A549 (cell line): ENCODE results near the gene SARS2. TPM values are rescaled to one million over a fixed set of nuclear protein-coding genes. Genes with fewer than 3 reads are reported as not detected.

ENCODE experiments used
- ATAC-seq, 2 experiments: fragments of 200-7000 bp in 1 of 2; fragments of >200 bp in 1 of 2; cut with Nextera tagmentation in 1 of 2; cut with Tn5 transposase in 1 of 2; 3 replicates each; pipeline versions ENCODE4 v1.8.0 to v1.9.1; 2018 to 2020; ENCODE audit warnings: mild to moderate bottlenecking in 1 of 2, moderate library complexity in 1 of 2
- CTCF ChIA-PET: fragments of 300-600 bp; sonication (Branson Sonifier 250); formaldehyde crosslinking; extraction: SDS; loops from one replicate; lab custom pipeline; 2021; ENCODE audit warnings: antibody characterized with exemption, inconsistent platforms; lab: Yijun Ruan, JAX
- POLR2A ChIA-PET: fragments of 350-600 bp; formaldehyde crosslinking; extraction: SDS; loops from one replicate; lab custom pipeline; 2021; ENCODE audit warnings: antibody characterized with exemption, inconsistent platforms; lab: Yijun Ruan, JAX
- DNase-seq, 2 experiments: peaks; one replicate each; pipeline versions ENCODE4 v3.0.0 to v3.0.0-alpha.2; 2011 to 2016; ENCODE audit warnings: low read depth in 1 of 2, low spot score in 1 of 2
- FAIRE-seq: peaks from 2 replicates; lab custom pipeline; 2011; peaks lifted over from hg19 to GRCh38; lab: Jason Lieb, UNC
- H3K27ac ChIP-seq, 2 experiments: fragments of >200 bp; sonication (Bioruptor Twin); formaldehyde crosslinking; 3 replicates each; pipeline ENCODE4 v1.5.1; 2016 to 2017
- H3K4me1 ChIP-seq: fragments of >200 bp; sonication (Bioruptor Twin); formaldehyde crosslinking; 3 replicates; pipeline ENCODE4 v1.6.1; 2016
- H3K4me2 ChIP-seq: fragments of >200 bp; sonication (Bioruptor Twin); formaldehyde crosslinking; 3 replicates; pipeline ENCODE4 v1.6.1; 2016
- H3K4me3 ChIP-seq: fragments of >200 bp; sonication (Bioruptor Twin); formaldehyde crosslinking; 3 replicates; pipeline ENCODE4 v1.5.1; 2016
- H3K9me3 ChIP-seq: fragments of >200 bp; sonication (Bioruptor Twin); formaldehyde crosslinking; 3 replicates; pipeline ENCODE4 v1.6.1; 2016
- ATOH8 ChIP-seq: fragments of 250-450 bp; sonication (Bioruptor Pico); IDR thresholded peaks from 2 replicates; pipeline ENCODE4 v1.5.0; 2020; ENCODE audit warnings: low read depth, mild to moderate bottlenecking, moderate library complexity
- BCL3 ChIP-seq: fragments of >200 bp; sonication (Bioruptor Twin); formaldehyde crosslinking; IDR thresholded peaks from 3 replicates; pipeline ENCODE4 v1.6.1; 2016
- BHLHE40 ChIP-seq: IDR thresholded peaks from 2 replicates; pipeline ENCODE4 v1.6.1; 2012; ENCODE audit warnings: low read depth, low read length, inconsistent platforms
- CTCF ChIP-seq: fragments of >200 bp; sonication (Bioruptor Twin); formaldehyde crosslinking; IDR thresholded peaks from 3 replicates; pipeline ENCODE4 v1.5.1; 2016
- E2F6 ChIP-seq: IDR thresholded peaks from 2 replicates; pipeline ENCODE4 v1.6.1; 2012; ENCODE audit warnings: low read depth, borderline replicate concordance
- FOSB ChIP-seq: fragments of 250-450 bp; sonication (Bioruptor Pico); IDR thresholded peaks from 2 replicates; pipeline ENCODE4 v1.5.0; 2020; ENCODE audit warnings: mild to moderate bottlenecking, moderate library complexity
- HDAC2 ChIP-seq: fragments of 200-600 bp; sonication (generic); IDR thresholded peaks from 2 replicates; pipeline ENCODE4 v1.6.1; 2016
- HEYL ChIP-seq: fragments of 250-450 bp; sonication (Bioruptor Pico); IDR thresholded peaks from 2 replicates; pipeline ENCODE4 v1.8.0; 2021; ENCODE audit warnings: mild to moderate bottlenecking, moderate library complexity
- HOXB13 ChIP-seq: fragments of 250-450 bp; sonication (Bioruptor Pico); IDR thresholded peaks from 2 replicates; pipeline ENCODE4 v1.5.0; 2020; ENCODE audit warnings: low read depth, mild to moderate bottlenecking, moderate library complexity
- HOXB5 ChIP-seq: fragments of 250-450 bp; sonication (Bioruptor Pico); IDR thresholded peaks from 2 replicates; pipeline ENCODE4 v1.5.0; 2020; ENCODE audit warnings: mild to moderate bottlenecking, moderate library complexity
- JUN ChIP-seq, 2 experiments: fragments of >200 bp; sonication (Bioruptor Twin); formaldehyde crosslinking; IDR thresholded peaks; 2 replicates in 1 of 2; 3 replicates in 1 of 2; pipeline ENCODE4 v1.6.1; 2016 to 2017
- JUNB ChIP-seq: fragments of >200 bp; sonication (Bioruptor Twin); formaldehyde crosslinking; IDR thresholded peaks from 2 replicates; pipeline ENCODE4 v1.6.1; 2016
- MAX ChIP-seq: IDR thresholded peaks from 2 replicates; pipeline ENCODE4 v1.6.1; 2012
- MYC ChIP-seq: IDR thresholded peaks from 2 replicates; pipeline ENCODE4 v1.6.1; 2012; ENCODE audit warnings: mild to moderate bottlenecking, inconsistent platforms, low read length, improper control_type of control experiment, borderline replicate concordance
- POLR2AphosphoS2 ChIP-seq: conservative IDR thresholded peaks from 2 replicates; pipeline ENCODE4 v1.6.1; 2012; ENCODE audit warnings: low read length, improper control_type of control experiment, inconsistent platforms
- RAD21 ChIP-seq, 2 experiments: fragments of >200 bp in 1 of 2; sonication (Bioruptor Twin) in 1 of 2; formaldehyde crosslinking in 1 of 2; IDR thresholded peaks in 1 of 2; conservative IDR thresholded peaks in 1 of 2; 2 replicates in 1 of 2; 3 replicates in 1 of 2; pipeline ENCODE4 v1.6.1; 2012 to 2018; ENCODE audit warnings: inconsistent platforms in 1 of 2
- RNF2 ChIP-seq: fragments of 200-600 bp; sonication (generic); IDR thresholded peaks from 2 replicates; pipeline ENCODE4 v1.6.1; 2016; ENCODE audit warnings: low read depth, mild to moderate bottlenecking, antibody characterized with exemption, moderate library complexity, borderline replicate concordance
- SMC3 ChIP-seq: fragments of >200 bp; sonication (Bioruptor Twin); formaldehyde crosslinking; IDR thresholded peaks from 3 replicates; pipeline ENCODE4 v1.6.1; 2018; ENCODE audit warnings: inconsistent platforms
- SREBF2 ChIP-seq: fragments of 450-650 bp; IDR thresholded peaks from 2 replicates; pipeline ENCODE4 v1.6.1; 2014; ENCODE audit warnings: mild to moderate bottlenecking, moderate library complexity
- TFCP2L1 ChIP-seq: fragments of 250-450 bp; sonication (Bioruptor Pico); IDR thresholded peaks from 2 replicates; pipeline ENCODE4 v1.5.0; 2021; ENCODE audit warnings: mild to moderate bottlenecking
- WGBS: methylation state at CpG from one replicate; pipeline ENCODE4 v1.1.6; 2017; ENCODE audit errors: missing lambda C conversion rate; 5-methylcytosine and 5-hydroxymethylcytosine counted together
- polyA plus RNA-seq, 4 experiments: library from polyadenylated mRNA; depleted of rRNA in 3 of 4; stranded (reverse); fragments of >200 nt; fragmentation: RNase III in 1 of 4; extraction: RNeasy Plus Mini Kit Qiagen cat#74134 plus additional on column Dnase treatment in 1 of 4; gene quantifications; 2 replicates in 3 of 4; 3 replicates in 1 of 4; pipeline ENCODE4 v1.2.3, GENCODE V29; 2011 to 2017

The SARS2 gene
- polyA plus RNA-seq, 2 of the 4 experiments (the other 2 are of a cell fraction): 46.1 to 93.4 TPM

GRCh38 chr19:38869836-38870607, 60.5 kb downstream of the SARS2 start:
- ChIA-PET POLR2A (interaction anchor here (1.0 to 1.5 kb wide), 3 partner anchors 17 to 19 kb away, joined by 5 to 6 read pairs (median 5); no protein-coding TSS in a partner anchor), CTCF (interaction anchor here (0.6 to 31.8 kb wide), 41 partner anchors 2 to 467 kb away, joined by 3 to 652 read pairs (median 4); partner anchors contain the start of genes CCER2, ECH1, EIF3K and FAM98C)
- 48% methylated on average over 46 of the region's 62 CpGs for WGBS
- peak overlapping the region; percentile 56 to 80 for H3K27ac ChIP-seq
- H3K4me3 ChIP-seq: peak overlapping the region; percentile 31
- H3K4me2 ChIP-seq: peak overlapping the region; percentile 74
- FAIRE-seq: peak; percentile 72
- H3K9me3 ChIP-seq: no peaks in the 10 kb centered on the region
- peak; percentile 90 to 94 for ATAC-seq
- peaks cover 18% of the 10 kb centered on the region for H3K4me1 ChIP-seq
- peak; percentile 97 for TF ChIP-seq SMC3
- no peak for TF ChIP-seq FOSB (CRISPR knock-in tag)
- TF ChIP-seq MYC: peak; percentile 93
- TF ChIP-seq JUNB: no peak
- TF ChIP-seq JUN (IDR thresholded peaks at IDR 0.05): peak in 1 of 2 experiments; percentile 58; a peak in 1 of 5 replicates
- TF ChIP-seq MAX: peak; percentile 99
- peak; percentile 99 for TF ChIP-seq CTCF
- 0 out of 2 replicates have a peak, but pooled peaks have one; percentile 55 for TF ChIP-seq HOXB13
- TF ChIP-seq E2F6: peak; percentile 87
- peak; percentile 73 to 88 for TF ChIP-seq RAD21 (conservative IDR thresholded peaks at IDR 0.05 in 1 of 2, IDR thresholded peaks at IDR 0.05 in 1 of 2)
- 0 out of 2 replicates have a peak, but pooled peaks have one; percentile 57 for TF ChIP-seq HOXB5
- TF ChIP-seq POLR2AphosphoS2: no peak
- TF ChIP-seq BHLHE40: 0 out of 2 replicates have a peak, but pooled peaks have one; percentile 11
- TF ChIP-seq HDAC2: no peak
- peak; percentile 89 to 93 for DNase-seq

GRCh38 chr19:38869160-38869835, 61.3 kb downstream of the SARS2 start:
- POLR2A ChIA-PET: interaction anchor here (1.0 to 1.3 kb wide), 2 partner anchors 16 to 18 kb away, joined by 5 read pairs; no protein-coding TSS in a partner anchor
- no peaks in the 10 kb centered on the region for H3K9me3 ChIP-seq
- TF ChIP-seq BCL3 (no peak), MYC (no peak), TFCP2L1 (CRISPR knock-in tag) (0 out of 2 replicates have a peak, but pooled peaks have one; percentile 16), SREBF2 (0 out of 2 replicates have a peak, but pooled peaks have one; percentile 13), RNF2 (no peak), HEYL (CRISPR knock-in tag) (no peak; the same call in 1 of the 2 replicates), ATOH8 (CRISPR knock-in tag) (no peak)
- TF ChIP-seq, all 56 proteins: peak for 2
- 72% methylated on average over 34 of the region's 34 CpGs for WGBS
- FAIRE-seq (no peak), ATAC-seq (no peak; a peak in 1 of 6 replicates), DNase-seq (no peak)
- CTCF ChIA-PET: interaction anchor here (0.6 to 31.8 kb wide), 43 partner anchors 1 to 466 kb away, joined by 3 to 652 read pairs (median 5); partner anchors contain the start of genes CAPN12, CCER2, ECH1 and EIF3K
- Histone ChIP-seq H3K4me3 (peak overlapping the region; percentile 31), H3K4me2 (peak overlapping the region; percentile 74), H3K4me1 (peaks cover 25% of the 10 kb centered on the region), H3K27ac (peak overlapping the region; percentile 56 to 80)
